SK-N-SH (cell line): Measurements from ENCODE around the gene TMA7. TPM values are rescaled to one million over a fixed set of nuclear protein-coding genes. Genes with fewer than 3 reads are reported as not detected.
A peak's percentile ranks its signal among the peaks of the same experiment; 100 is the strongest.

ENCODE experiments used
- CTCF ChIA-PET: fragments of 300-600, 350-600 bp; formaldehyde crosslinking; extraction: SDS; loops from one replicate; lab custom pipeline; 2021; lab: Yijun Ruan, JAX
- POLR2A ChIA-PET: fragments of 350-600 bp; sonication (Branson Sonifier 250); formaldehyde crosslinking; extraction: SDS; loops from one replicate; lab custom pipeline; 2020; ENCODE audit warnings: antibody characterized with exemption, inconsistent platforms; lab: Yijun Ruan, JAX
- DNase-seq: peaks from one replicate; pipeline ENCODE4 v3.0.0; 2012
- H2AFZ ChIP-seq: fragments of 200-600 bp; sonication (generic); 2 replicates; pipeline ENCODE4 v1.8.1; 2016; ENCODE audit warnings: antibody characterized with exemption, mild to moderate bottlenecking, low read depth
- H3F3A ChIP-seq: fragments of 200-600 bp; sonication (generic); replicated peaks from 2 replicates; pipeline ENCODE3; 2016; ENCODE audit warnings: antibody characterized with exemption, mild to moderate bottlenecking; ENCODE audit not compliant: insufficient read depth
- H3K27ac ChIP-seq, 2 experiments: fragments of 200-500 bp in 1 of 2; fragments of 200-600 bp in 1 of 2; sonication (Bioruptor generic) in 1 of 2; sonication (generic), shearing (Covaris generic) in 1 of 2; 2 replicates each; pipeline versions ENCODE4 v1.5.1 to v1.6.1; 2014 to 2016; ENCODE audit warnings: low read depth in 2 of 2, inconsistent platforms in 1 of 2, low read length in 1 of 2, mild to moderate bottlenecking in 1 of 2, mixed read lengths in 1 of 2
- H3K27me3 ChIP-seq: fragments of 200-600 bp; sonication (generic), shearing (Covaris generic); 2 replicates; pipeline ENCODE4 v1.6.1; 2016; ENCODE audit warnings: mixed run types; ENCODE audit not compliant: insufficient read depth
- H3K36me3 ChIP-seq, 2 experiments: fragments of 200-500 bp in 1 of 2; fragments of 200-600 bp in 1 of 2; sonication (Bioruptor generic) in 1 of 2; sonication (generic) in 1 of 2; replicated peaks in 1 of 2; 2 replicates each; pipeline versions ENCODE3 to v1.5.1; 2014 to 2016; ENCODE audit warnings: low read length in 1 of 2, mild to moderate bottlenecking in 1 of 2; ENCODE audit not compliant: insufficient read depth in 2 of 2, control insufficient read depth in 1 of 2
- H3K4me1 ChIP-seq, 2 experiments: fragments of 200-500 bp in 1 of 2; fragments of 200-600 bp in 1 of 2; sonication (Bioruptor generic) in 1 of 2; sonication (generic), shearing (Covaris generic) in 1 of 2; 2 replicates each; pipeline versions ENCODE4 v1.5.1 to v1.6.1; 2014 to 2016; ENCODE audit warnings: low read depth in 1 of 2, low read length in 1 of 2, mixed run types in 1 of 2; ENCODE audit not compliant: insufficient read depth in 2 of 2, control insufficient read depth in 1 of 2
- H3K4me2 ChIP-seq: fragments of 200-600 bp; sonication (generic), shearing (Covaris generic); 2 replicates; pipeline ENCODE4 v1.6.1; 2017; ENCODE audit warnings: mixed run types
- H3K4me3 ChIP-seq, 2 experiments: fragments of 200-500 bp in 1 of 2; fragments of 200-600 bp in 1 of 2; sonication (Bioruptor generic) in 1 of 2; sonication (generic), shearing (Covaris generic) in 1 of 2; 2 replicates each; pipeline versions ENCODE4 v1.5.1 to v1.8.1; 2014 to 2016; ENCODE audit warnings: low read depth in 2 of 2, inconsistent platforms in 1 of 2, low read length in 1 of 2, mild to moderate bottlenecking in 1 of 2, mixed read lengths in 1 of 2, moderate library complexity in 1 of 2
- H3K79me2 ChIP-seq: fragments of 200-600 bp; sonication (generic); 2 replicates; pipeline ENCODE4 v1.8.1; 2017; ENCODE audit warnings: mild to moderate bottlenecking; ENCODE audit not compliant: insufficient read depth
- H3K9ac ChIP-seq: fragments of 200-600 bp; sonication (generic); 2 replicates; pipeline ENCODE4 v1.6.1; 2017; ENCODE audit warnings: mixed run types
- H3K9me2 ChIP-seq: fragments of 200-600 bp; sonication (generic); 2 replicates; pipeline ENCODE4 v1.6.1; 2017; ENCODE audit warnings: mixed run types
- H3K9me3 ChIP-seq: fragments of 200-600 bp; sonication (generic); 2 replicates; pipeline ENCODE4 v1.6.1; 2017; ENCODE audit warnings: mixed run types, mild to moderate bottlenecking, moderate library complexity
- H4K20me1 ChIP-seq: fragments of 200-600 bp; sonication (generic); 2 replicates; pipeline ENCODE4 v1.6.1; 2017; ENCODE audit warnings: mild to moderate bottlenecking, mixed run types; ENCODE audit not compliant: insufficient read depth
- CTCF ChIP-seq: fragments of 200-600 bp; sonication (generic); IDR thresholded peaks from 2 replicates; pipeline ENCODE4 v1.6.1; 2017; ENCODE audit warnings: antibody characterized with exemption, mild to moderate bottlenecking, moderate library complexity
- FOSL2 ChIP-seq: IDR thresholded peaks from 2 replicates; pipeline ENCODE4 v1.4.0; 2012; ENCODE audit warnings: low read depth, mild to moderate bottlenecking, moderate library complexity, borderline replicate concordance
- FOXM1 ChIP-seq: IDR thresholded peaks from 2 replicates; pipeline ENCODE4 v1.4.0; 2012; ENCODE audit warnings: low read depth, mild to moderate bottlenecking
- GATA2 ChIP-seq: sonication (generic); formaldehyde crosslinking; IDR thresholded peaks from 2 replicates; pipeline ENCODE4 v1.5.0; 2020; ENCODE audit warnings: mild to moderate bottlenecking, missing genetic modification reagents
- JUND ChIP-seq: IDR thresholded peaks from 2 replicates; pipeline ENCODE4 v1.4.0; 2012
- MEF2A ChIP-seq: IDR thresholded peaks from 2 replicates; pipeline ENCODE4 v1.4.0; 2012; ENCODE audit warnings: low read depth, borderline replicate concordance
- MXI1 ChIP-seq: IDR thresholded peaks from 2 replicates; pipeline ENCODE4 v1.6.1; 2012; ENCODE audit warnings: mild to moderate bottlenecking, low read depth, low read length, improper control_type of control experiment
- NRF1 ChIP-seq: IDR thresholded peaks from 2 replicates; pipeline ENCODE4 v1.6.1; 2012; ENCODE audit warnings: low read depth, mild to moderate bottlenecking, low read length
- PBX3 ChIP-seq: IDR thresholded peaks from 2 replicates; pipeline ENCODE4; 2012
- POLR2AphosphoS5 ChIP-seq: IDR thresholded peaks from 2 replicates; pipeline ENCODE4 v1.6.1; 2012; ENCODE audit warnings: low read depth, low read length
- RCOR1 ChIP-seq: fragments of 150-350 bp; IDR thresholded peaks from 2 replicates; pipeline ENCODE4 v1.6.1; 2017; ENCODE audit warnings: antibody characterized with exemption, low read length
- RXRA ChIP-seq: IDR thresholded peaks from 2 replicates; pipeline ENCODE4 v1.4.0; 2012; ENCODE audit warnings: low read depth, mild to moderate bottlenecking, borderline replicate concordance
- SIN3A ChIP-seq: IDR thresholded peaks from 2 replicates; pipeline ENCODE4 v1.6.1; 2012; ENCODE audit warnings: low read depth, mild to moderate bottlenecking, low read length, moderate library complexity, borderline replicate concordance
- SMC3 ChIP-seq: IDR thresholded peaks from 2 replicates; pipeline ENCODE4 v1.6.1; 2012; ENCODE audit warnings: low read depth, low read length, improper control_type of control experiment
- TAF1 ChIP-seq: IDR thresholded peaks from 2 replicates; pipeline ENCODE4 v1.6.1; 2012; ENCODE audit warnings: low read depth, mild to moderate bottlenecking, low read length, moderate library complexity, borderline replicate concordance
- TEAD4 ChIP-seq: IDR thresholded peaks from 2 replicates; pipeline ENCODE4 v1.4.0; 2012; ENCODE audit warnings: mild to moderate bottlenecking, borderline replicate concordance; ENCODE audit not compliant: insufficient read depth
- YY1 ChIP-seq: IDR thresholded peaks from 2 replicates; pipeline ENCODE4 v1.4.0; 2012; ENCODE audit warnings: low read depth, mild to moderate bottlenecking
- WGBS: methylation state at CpG from one replicate; pipeline ENCODE4 v1.1.6; 2017; ENCODE audit warnings: low lambda C conversion rate; 5-methylcytosine and 5-hydroxymethylcytosine counted together
- polyA plus RNA-seq, 3 experiments: library from polyadenylated mRNA; depleted of rRNA; stranded (reverse); fragments of >200 nt; gene quantifications; 2 replicates each; pipeline ENCODE4 v1.2.3, GENCODE V29; 2012
- TF ChIP-seq, protein P1 (sequence below): IDR thresholded peaks from 2 replicates; pipeline ENCODE4 v1.4.0; 2012; ENCODE audit warnings: low read depth, borderline replicate concordance
- TF ChIP-seq, protein P2 (sequence below): fragments of 150-350 bp; IDR thresholded peaks from 2 replicates; pipeline ENCODE4 v1.6.1; 2016; ENCODE audit warnings: mild to moderate bottlenecking, low read depth, low read length

TMA7 gene
- polyA plus RNA-seq, 1 of the 3 experiments (the other 2 are of a cell fraction): 438 TPM

- Histone ChIP-seq H3K4me2 (peak overlapping the region; percentile 82), H3K9me3 (no peaks in the 10 kb centered on the region), H3K27me3 (no peaks in the 10 kb centered on the region), H3K27ac (peak overlapping the region; percentile 80 to 87), H3K4me1 (peaks cover 0 to 32% of the 10 kb centered on the region in 2 experiments; a peak in 1 of 4 replicates), H2AFZ (no peak overlapping the region), H3K79me2 (peaks cover 53% of the 10 kb centered on the region), H3K4me3 (peak overlapping the region; percentile 61 to 65), H3F3A (peaks cover 7% of the 10 kb centered on the region), H3K9me2 (no peaks in the 10 kb centered on the region), H4K20me1 (no peaks in the 10 kb centered on the region), H3K9ac (peak overlapping the region; percentile 79), H3K36me3 (peaks cover 0 to 14% of the 10 kb centered on the region in 2 experiments)
- WGBS: 31% methylated on average over 5 of the region's 5 CpGs
- TF ChIP-seq JUND (no peak), MEF2A (no peak), POLR2AphosphoS5 (no peak), NRF1 (no peak)
- peak; percentile 48 for DNase-seq
- ChIA-PET POLR2A (interaction anchor here (2.2 kb wide), 1 partner anchor 31 kb away, joined by 9 read pairs; the partner anchor contains the start of gene SHISA5), CTCF (interaction anchor here (0.6 to 6.4 kb wide), 14 partner anchors 10 to 907 kb away, joined by 3 to 27 read pairs (median 5); partner anchors contain the start of gene SHISA5)
These were observed 32.5 kb downstream of the TMA7 start for GRCh38 chr3:48472673-48472922.

DNA sequence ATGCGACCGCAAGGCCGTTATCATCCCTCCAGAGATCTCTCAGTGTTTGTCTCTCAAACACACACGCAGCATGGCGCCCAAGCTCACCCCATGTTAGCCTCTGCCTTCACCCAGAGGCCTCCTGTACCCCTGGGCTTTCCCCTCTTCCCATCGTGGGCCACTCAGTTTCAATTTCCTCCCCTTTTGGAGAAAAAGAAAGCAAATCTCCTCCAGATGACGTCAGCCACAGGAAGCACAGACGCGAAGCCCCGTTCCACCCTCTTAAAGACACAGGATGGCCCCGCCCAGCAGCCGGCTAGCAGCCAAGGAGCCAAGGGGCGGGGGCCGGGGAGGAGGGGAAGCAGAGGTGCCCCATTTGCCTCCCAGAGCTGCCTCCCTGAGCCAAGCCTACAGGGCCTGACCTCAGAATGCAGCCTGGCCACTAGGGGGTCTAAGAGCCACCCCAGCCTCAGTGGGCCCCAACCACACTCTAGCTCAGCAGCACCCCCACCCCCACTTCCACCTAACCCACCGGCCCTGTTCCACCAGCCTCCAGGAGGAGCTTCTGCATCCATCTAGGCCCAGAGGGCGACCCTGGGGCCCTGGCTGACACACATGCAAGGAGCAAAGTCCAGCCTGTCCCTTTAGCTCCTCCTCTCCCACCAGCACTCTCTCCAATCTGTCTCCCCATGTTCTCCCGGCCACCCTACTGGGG is 33.0 kb downstream of the TMA7 start:
- H2AFZ ChIP-seq: 0 out of 2 replicates have a peak overlapping the region, but pooled peaks have one; percentile 37
- CTCF ChIA-PET: interaction anchor here (0.7 to 6.4 kb wide), 16 partner anchors 9 to 81 kb away, joined by 3 to 27 read pairs (median 5); partner anchors contain the start of gene SHISA5
- H3K4me2 ChIP-seq: peak overlapping the region; percentile 82
- TF ChIP-seq, protein P1, sequence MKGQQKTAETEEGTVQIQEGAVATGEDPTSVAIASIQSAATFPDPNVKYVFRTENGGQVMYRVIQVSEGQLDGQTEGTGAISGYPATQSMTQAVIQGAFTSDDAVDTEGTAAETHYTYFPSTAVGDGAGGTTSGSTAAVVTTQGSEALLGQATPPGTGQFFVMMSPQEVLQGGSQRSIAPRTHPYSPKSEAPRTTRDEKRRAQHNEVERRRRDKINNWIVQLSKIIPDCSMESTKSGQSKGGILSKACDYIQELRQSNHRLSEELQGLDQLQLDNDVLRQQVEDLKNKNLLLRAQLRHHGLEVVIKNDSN: no peak
- TF ChIP-seq MXI1 (0 out of 2 replicates have a peak, but pooled peaks have one; percentile 30), FOXM1 (no peak), TAF1 (no peak), SMC3 (peak; percentile 2; the same call in 1 of the 2 replicates), JUND (no peak; the same call in 1 of the 2 replicates), FOSL2 (peak; percentile 27; the same call in 1 of the 2 replicates), YY1 (peak; percentile 61), SIN3A (no peak), PBX3 (peak; percentile 30; the same call in 1 of the 2 replicates), RCOR1 (no peak), NRF1 (no peak), MEF2A (no peak), RXRA (no peak), CTCF (peak; percentile 59), POLR2AphosphoS5 (peak; percentile 72; the same call in 1 of the 2 replicates), GATA2 (CRISPR knock-in tag) (no peak), TEAD4 (no peak)
- TF ChIP-seq, protein P2, sequence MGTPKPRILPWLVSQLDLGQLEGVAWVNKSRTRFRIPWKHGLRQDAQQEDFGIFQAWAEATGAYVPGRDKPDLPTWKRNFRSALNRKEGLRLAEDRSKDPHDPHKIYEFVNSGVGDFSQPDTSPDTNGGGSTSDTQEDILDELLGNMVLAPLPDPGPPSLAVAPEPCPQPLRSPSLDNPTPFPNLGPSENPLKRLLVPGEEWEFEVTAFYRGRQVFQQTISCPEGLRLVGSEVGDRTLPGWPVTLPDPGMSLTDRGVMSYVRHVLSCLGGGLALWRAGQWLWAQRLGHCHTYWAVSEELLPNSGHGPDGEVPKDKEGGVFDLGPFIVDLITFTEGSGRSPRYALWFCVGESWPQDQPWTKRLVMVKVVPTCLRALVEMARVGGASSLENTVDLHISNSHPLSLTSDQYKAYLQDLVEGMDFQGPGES: no peak

More for the DNA sequence above, 33.0 kb downstream of the TMA7 start:
- H3K9me2 ChIP-seq: no peaks in the 10 kb centered on the region
- peaks cover 48% of the 10 kb centered on the region for H3K79me2 ChIP-seq
- H4K20me1 ChIP-seq: no peaks in the 10 kb centered on the region
- peaks cover 7% of the 10 kb centered on the region for H3F3A ChIP-seq
- no peaks in the 10 kb centered on the region for H3K27me3 ChIP-seq
- 23% methylated on average over 14 of the region's 17 CpGs for WGBS
- peak overlapping the region; percentile 61 to 65 for H3K4me3 ChIP-seq
- H3K9me3 ChIP-seq: no peaks in the 10 kb centered on the region
- DNase-seq: peak; percentile 82
- peak overlapping the region; percentile 79 for H3K9ac ChIP-seq
- POLR2A ChIA-PET: interaction anchor here (2.2 kb wide), 1 partner anchor 31 kb away, joined by 9 read pairs; the partner anchor contains the start of gene SHISA5
- peaks cover 0 to 27% of the 10 kb centered on the region in 2 experiments; a peak in 1 of 4 replicates for H3K4me1 ChIP-seq
- H3K27ac ChIP-seq: peak overlapping the region; percentile 80 to 87
- H3K36me3 ChIP-seq: peaks cover 0 to 9% of the 10 kb centered on the region in 2 experiments
